Raji (cell line): Measurements from ENCODE around the gene SV2B.

Experiments used
- POLR2A ChIP-seq: IDR thresholded peaks from 2 replicates; pipeline ENCODE4 v1.6.1; 2011; ENCODE audit warnings: low read depth, low read length, control low read depth; ENCODE audit not compliant: insufficient read depth

SV2B gene, protein sequence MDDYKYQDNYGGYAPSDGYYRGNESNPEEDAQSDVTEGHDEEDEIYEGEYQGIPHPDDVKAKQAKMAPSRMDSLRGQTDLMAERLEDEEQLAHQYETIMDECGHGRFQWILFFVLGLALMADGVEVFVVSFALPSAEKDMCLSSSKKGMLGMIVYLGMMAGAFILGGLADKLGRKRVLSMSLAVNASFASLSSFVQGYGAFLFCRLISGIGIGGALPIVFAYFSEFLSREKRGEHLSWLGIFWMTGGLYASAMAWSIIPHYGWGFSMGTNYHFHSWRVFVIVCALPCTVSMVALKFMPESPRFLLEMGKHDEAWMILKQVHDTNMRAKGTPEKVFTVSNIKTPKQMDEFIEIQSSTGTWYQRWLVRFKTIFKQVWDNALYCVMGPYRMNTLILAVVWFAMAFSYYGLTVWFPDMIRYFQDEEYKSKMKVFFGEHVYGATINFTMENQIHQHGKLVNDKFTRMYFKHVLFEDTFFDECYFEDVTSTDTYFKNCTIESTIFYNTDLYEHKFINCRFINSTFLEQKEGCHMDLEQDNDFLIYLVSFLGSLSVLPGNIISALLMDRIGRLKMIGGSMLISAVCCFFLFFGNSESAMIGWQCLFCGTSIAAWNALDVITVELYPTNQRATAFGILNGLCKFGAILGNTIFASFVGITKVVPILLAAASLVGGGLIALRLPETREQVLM

DNA sequence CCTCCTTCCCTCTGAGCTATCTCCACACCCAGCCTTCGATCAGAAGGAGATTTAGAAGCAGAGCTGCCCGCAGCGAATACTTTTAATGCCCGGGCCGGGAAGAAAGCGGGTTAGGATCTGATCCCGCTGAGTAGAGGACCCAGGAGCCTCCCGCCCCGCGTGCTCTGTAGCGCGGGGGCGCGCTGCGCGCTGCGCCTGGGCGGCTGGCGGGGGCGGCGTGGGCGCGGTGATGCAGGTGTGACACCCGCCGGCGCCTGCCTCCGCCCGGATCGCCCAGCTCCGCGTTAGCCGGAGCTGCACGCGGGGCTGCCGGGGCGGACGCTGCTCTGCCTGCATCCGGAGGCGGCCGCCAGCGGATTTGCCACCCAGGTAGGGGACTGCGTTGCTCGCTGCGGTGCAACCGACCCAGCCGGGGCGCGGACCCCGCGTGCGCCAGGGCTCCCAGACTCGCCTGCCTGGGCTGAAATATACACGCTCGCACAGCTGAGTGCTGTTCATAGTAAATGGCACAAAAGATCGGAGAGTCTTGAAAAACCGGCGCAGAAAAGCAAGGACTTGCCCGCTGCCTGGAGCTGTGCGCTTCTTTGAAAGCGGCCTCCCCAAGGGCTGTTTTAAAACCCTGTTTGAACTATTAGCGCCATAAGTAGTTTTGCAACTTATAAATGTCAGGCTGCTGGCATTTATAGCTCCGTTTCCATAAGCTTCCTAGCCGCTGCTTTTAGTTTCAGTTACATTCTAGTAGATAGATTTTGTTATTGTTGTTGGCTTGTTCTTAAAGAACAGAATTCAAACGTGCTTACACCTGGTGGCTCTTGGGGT is at the start of gene SV2B:
SV2B (plus strand) TSS at position 263 of the 819 bp plus-strand sequence. CDS start 126,007 bp downstream, outside the sequence.
- no peak for TF ChIP-seq POLR2A

DNA sequence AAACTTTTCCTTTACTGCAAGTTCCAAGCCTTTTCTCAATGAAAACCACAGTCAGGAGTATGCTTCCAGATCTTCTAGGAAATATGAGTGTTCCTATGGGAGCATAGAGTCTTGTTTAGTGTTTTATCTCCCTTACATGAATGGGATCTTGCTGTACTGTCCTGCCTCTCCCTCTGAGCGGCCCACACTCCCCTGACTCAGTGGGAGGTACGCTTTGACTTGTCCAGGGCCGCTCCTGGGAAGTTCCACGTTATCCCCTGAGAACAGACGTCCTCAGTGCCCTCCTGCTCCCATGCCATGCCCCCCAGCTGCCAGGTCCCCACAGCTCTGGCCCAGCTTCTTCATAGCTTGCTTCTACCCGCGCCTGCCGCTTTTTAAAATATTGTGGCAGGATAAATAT is 48.8 kb upstream of the SV2B start:
- no peak for TF ChIP-seq POLR2A

DNA sequence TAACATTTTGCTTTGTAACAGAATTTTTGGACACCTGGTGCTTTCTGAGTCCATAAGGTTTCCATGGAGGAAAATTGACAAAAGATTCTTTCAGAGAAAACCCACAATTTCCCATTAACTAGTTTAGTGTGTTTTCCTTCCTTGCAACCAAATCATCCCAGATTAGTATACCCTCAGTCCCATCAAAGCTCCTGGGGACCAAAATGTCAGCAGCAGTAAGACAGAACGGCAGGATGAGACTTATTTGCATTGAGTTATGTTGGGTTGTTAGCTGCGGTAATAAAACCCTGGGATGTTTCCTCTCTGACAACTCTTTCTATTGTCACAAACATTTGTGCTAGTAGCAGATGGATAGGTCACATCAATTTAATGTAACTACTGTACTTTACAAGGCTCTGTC is 45.2 kb upstream of the SV2B start:
- TF ChIP-seq POLR2A: no peak

DNA sequence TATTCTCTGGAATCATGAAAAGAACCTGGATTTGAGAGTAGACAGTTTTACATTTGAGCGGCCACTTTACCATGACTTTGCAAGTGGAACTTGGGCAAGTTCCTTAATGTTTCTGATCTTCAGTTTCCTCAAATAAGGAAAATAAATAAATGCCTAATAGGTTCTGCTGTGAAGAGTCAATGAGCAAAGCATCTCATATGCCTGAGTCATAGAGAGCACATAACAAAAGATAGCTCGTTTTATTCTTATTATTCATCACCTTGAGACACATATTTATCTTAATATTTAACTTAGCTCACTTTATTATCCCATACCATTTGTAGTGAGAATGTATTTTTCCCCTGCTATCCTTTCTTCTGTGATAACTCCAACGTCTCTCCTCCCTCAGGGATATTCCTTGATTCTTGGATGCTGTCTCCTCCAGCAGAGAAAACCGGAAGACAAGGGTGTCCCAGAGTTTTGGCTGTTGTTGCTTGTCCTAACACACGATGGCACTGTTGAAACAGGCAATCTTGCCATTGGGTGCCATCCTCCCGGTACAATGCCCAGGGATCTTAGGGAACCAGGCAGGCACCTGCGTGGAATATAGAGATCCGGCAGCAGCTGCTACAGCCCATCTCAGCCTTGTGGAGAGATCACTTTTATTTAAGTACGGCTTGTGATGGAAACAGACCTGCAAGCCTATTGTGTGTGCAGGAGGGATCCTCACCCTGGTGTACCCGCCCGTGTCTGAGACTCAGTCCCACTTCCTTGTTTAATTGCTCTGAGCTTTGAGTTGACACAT is 44.3 kb upstream of the SV2B start:
- TF ChIP-seq POLR2A: no peak

DNA sequence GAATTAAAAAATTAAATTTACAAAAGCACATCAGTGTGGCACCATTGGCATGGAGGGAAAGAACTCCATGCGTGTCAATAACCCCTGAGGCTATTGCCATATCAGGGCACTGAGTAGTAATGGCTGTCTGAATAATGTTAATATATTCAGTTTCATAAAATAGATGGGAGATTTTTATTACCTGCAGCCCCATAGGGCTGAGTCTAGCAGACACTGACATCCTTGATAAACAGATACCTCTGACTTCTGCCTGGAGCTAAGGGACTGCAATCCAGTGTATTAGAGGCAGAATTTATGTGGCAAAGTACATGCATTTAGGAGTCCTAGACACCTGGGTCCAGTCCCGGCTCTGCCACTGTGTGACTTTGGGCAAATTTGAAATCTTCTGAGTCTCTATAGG is 38.8 kb upstream of the SV2B start:
- no peak for TF ChIP-seq POLR2A

DNA sequence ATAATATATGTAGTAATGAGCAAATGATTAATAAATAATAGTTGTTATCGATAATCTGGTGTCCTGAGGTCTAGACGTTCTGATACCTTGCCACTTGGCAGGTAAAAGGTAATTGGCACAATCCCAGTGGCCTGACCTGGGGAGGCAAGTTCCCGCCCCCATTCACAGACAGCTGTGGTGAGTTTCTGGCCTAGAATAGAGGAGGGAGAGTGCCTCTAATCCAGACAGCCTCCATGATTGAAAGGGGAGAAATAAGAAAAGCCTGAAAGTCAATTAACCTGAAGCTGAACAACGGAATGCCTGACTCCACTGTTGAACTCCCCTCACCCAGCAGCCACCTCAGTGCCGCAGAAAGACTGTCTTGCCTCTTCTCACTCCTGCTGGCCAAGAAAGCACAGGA is 38.1 kb upstream of the SV2B start:
- no peak for TF ChIP-seq POLR2A

DNA sequence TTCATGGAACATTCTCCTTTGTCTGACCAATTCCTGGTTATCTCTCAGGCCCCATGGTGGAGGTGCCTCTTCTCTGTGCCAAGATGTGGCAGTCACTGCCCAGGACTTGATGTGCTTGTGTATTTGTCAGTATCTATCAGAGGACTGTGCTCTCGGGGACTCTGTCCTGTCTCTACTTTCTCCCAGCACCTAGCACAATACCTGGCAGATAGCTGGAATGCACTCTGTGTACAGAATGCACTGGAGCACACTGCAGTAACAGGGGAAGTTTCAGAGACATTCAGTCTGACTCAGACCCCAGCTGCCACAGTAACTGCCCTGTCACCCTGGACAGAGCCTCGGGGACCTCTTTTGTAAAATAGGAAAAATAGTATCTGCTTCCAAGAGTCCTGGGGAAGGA is 34.6 kb upstream of the SV2B start:
- no peak for TF ChIP-seq POLR2A

DNA sequence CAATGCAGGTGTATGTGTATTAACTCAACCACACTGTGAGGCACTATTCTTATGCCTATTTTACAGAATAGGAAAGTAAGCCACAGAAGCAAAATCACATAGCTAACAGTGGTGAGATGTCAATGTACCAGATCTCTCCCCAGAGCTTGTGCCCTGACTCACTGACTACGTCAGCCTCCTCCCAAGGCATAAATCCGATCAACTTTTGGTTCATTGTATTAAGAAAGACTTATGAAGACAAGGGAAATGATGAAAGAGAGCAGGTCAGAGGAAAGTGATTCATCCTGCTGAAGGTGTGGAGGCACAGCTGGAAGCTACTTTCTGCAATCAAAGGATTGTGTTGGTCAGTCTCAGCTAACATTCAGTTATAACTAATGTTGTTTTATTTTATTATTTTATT is 33.0 kb upstream of the SV2B start:
- no peak for TF ChIP-seq POLR2A

DNA sequence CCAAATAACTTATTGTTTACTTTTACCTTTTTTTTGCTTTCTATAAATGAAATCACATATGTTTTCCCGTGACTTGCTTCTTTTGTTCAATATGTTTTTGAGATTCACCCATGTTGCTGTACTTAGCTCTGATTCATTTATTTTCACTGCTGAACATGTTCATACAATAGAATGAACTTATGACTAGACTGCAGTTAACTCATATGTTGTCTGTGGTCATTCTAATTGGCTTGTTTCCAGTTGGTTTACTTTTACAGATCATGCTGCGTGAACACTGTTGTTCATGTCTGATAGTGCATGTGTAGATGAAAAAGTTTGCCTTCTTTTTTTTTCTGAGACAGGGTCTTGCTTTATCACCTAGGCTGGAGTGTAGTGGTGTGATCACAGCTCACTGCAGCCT is 31.6 kb upstream of the SV2B start:
- TF ChIP-seq POLR2A: no peak

DNA sequence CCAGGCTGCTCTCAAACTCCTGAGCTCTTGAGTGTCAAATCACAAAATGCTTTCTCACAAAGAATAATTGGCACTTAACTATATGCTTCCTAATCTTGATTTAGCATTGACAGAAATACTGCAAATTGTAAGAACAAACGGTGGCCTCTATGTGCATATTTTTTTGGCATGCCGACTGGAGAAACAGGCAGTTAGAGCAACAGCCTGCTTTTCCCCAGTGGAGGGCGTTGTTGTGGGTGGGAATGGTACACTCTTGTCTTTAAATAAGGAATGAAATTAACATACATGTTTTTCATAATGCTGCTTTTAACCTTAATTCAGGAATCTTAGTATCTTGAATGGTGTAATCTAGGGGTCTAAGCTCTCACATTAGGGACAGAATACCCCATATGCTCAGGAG is 31.1 kb upstream of the SV2B start:
- TF ChIP-seq POLR2A: no peak

DNA sequence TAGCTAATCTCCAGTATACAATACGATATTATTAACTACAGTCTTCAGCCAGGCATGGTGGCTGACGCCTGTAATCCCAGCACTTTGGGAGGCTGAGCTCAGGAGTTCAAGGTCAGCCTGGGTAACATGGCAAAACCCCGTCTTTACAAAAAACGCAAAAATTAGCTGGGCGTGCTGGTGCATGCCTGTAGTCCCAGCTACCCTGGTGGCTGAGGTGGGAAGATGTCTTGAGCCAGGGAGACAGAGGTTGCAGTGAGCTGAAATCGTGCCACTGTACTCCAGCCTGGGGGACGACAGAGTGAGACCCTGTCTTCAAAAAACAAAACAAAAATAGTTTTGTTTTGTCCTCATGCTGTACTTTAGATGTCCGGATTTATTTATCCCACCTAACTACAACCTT is 29.2 kb upstream of the SV2B start:
- no peak for TF ChIP-seq POLR2A

DNA sequence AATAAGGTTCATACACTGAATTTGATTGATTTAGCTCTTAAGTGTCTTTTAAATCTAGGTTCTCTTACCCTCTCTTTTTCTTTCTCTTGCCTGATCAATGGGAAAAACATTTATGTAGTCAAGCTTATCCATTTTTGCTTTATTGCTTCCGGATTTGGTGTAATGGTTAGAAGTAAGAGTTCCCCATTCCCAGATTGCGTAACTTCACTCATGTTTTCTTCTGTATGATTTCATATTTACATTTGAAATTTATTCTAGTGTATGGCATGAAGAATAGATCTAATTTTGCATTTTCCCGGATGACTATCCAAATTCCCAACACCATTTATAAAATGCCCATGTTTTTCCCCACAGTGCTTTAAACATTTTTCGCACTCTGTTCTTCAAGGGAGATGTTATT is 27.9 kb upstream of the SV2B start:
- no peak for TF ChIP-seq POLR2A

DNA sequence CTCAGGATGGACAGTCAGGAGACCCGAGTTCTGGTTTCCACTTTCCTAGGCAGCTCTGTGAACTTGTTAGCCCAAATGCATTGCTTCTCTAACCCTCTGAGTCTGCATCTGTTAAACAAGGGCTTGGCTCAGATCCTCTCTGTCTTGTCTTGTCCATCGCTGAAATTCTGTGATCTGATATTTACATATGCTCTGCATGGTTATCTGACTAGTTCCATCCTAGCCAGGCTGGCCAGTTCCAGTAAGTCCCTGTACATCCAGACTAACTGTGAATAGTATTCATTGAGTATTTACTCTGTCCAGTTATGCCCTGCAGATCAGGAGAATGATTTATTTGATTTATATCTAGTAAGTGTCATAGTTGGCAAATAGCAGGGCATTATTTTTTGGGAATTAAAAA is 27.0 kb upstream of the SV2B start:
- TF ChIP-seq POLR2A: no peak

DNA sequence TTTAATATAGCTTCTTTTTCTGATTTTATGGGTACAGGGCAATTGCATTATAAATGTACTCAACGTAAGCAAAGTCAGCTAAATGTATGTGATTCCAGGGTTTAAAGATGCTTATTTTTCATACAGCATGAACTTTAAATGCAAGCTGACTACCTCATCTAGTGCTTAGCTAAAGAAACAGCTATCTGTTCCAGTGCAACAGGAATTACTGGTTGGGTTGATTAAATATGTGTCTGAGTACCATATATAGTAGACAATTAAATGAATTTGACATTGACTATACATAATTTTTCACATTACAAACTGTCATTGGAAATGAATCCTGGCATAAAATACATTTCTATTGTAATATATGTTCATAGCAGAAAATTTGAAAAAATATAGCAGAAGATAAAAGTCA is 26.3 kb upstream of the SV2B start:
- TF ChIP-seq POLR2A: no peak

DNA sequence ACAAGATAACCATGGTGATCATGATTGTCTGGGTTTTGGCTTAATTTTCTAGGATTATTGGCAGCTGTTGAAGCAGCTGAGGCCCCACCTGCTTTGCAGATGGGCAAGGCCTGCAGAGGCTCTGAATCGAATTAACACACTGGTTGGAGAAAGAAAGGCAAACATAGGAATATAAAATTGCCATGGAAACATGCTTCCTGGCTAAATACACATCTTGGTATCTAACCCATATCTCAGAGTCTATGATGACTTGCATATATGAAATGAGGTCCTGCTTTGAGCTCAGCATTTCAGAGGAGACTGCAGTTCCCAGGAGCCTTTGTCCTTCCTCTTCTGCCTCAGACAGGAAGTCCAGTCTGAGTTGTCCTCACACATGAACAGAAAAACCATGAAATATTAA is 24.3 kb upstream of the SV2B start:
- no peak for TF ChIP-seq POLR2A
